A172 (cell line): ENCODE data around the gene FAM3C. TPM values are rescaled to one million over a fixed set of nuclear protein-coding genes. Genes with fewer than 3 reads are reported as not detected.

Experiments
- DNase-seq: peaks from one replicate; pipeline ENCODE4 v3.0.0-alpha.2; 2015; ENCODE audit warnings: low spot score
- total RNA-seq: library from RNA; depleted of rRNA; stranded (reverse); fragments of >200 nt; shearing (Covaris generic); gene quantifications from 2 replicates; pipeline ENCODE4 v1.2.3, GENCODE V29; 2014

Gene FAM3C
- total RNA-seq, 1 experiment from 2014 or later, result 75.2 TPM

- no peak for DNase-seq
Observed at GRCh38 chr7:121410829-121411596, 14.9 kb upstream of the FAM3C start.

- no peak for DNase-seq
Observed at GRCh38 chr7:121406944-121407343, 10.8 kb upstream of the FAM3C start.

DNA sequence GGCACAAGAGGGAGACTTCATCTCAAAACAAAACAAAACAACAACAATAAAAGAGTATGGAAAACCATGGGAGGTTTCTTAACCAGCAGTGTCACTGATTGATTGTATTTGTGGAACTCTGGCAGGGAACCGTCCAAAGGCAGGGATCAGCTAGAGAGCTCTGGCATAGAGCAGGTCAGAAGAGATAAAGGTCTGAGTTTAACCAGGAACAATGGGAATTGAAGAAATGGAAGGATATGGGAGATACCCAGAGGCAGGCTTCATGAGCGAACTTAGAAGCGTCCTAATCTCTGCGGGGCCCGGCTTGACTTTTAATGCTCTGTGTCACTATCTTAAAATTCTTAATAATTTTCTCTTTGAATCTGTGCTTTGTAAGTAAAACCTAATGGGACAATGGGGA lies 10.4 kb upstream of the FAM3C start:
- no peak for DNase-seq

DNA sequence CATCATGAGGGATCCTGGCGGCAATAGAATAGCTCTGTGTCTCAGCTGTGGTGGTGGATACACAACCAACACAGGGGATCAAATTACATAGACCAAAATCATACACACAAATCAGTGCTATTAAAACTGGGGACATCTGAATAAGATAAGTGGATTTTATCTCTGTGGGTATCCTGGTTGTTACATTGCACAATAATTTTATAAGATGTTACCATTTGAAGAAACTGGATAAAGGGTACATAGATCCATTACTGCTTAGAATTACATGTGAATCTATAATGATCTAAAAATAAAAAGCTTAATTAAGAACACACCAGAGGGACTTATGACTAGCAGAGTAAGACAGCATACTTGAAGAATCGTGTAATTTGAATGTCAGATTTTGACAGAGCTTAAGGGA lies 8.2 kb upstream of the FAM3C start:
- DNase-seq, result no peak

DNA sequence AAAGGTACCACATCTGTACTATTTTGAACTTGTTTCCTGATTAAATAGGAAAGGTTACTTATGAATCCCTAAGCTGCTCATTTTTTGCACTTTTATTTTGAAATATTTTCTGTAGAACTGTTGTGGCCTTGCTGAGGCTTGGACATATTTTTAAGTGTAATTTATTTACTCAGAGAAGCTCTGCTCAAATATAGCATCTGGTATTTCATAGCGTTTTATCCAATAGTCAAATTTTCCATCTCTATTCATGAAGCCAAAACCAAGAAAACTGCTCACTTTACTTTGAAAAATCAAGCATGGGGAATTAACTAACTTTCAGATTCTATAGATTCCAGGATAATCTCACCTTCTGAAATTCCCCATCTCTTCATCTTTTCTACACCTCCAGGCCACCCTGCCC lies 6.6 kb upstream of the FAM3C start:
- DNase-seq, result no peak

GRCh38 chr7:121401896-121402295 lies 5.8 kb upstream of the FAM3C start:
- DNase-seq, result no peak

DNA sequence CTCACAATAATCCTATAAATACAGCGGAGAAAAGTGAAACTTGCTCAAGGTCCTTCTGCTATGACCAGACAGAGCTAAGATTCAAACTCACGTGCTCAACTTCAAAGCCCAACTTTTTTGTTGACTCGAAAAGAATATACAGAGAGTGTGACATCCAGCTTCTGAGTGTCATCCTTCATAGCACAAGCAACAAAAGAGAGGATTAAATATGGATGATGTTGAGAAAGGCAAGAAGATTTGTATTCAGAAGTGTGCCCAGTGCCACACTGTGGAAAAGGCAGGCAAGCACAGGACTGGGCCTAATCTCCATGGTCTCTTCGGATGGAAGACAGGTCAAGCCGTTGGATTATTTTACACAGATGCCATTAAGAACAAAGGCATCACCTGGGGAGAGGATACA lies 2.1 kb upstream of the FAM3C start:
- DNase-seq, result no peak

GRCh38 chr7:121397822-121398221 lies 1.7 kb upstream of the FAM3C start:
- DNase-seq, result no peak

GRCh38 chr7:121397361-121397760 lies 1.3 kb upstream of the FAM3C start:
- DNase-seq, result no peak

DNA sequence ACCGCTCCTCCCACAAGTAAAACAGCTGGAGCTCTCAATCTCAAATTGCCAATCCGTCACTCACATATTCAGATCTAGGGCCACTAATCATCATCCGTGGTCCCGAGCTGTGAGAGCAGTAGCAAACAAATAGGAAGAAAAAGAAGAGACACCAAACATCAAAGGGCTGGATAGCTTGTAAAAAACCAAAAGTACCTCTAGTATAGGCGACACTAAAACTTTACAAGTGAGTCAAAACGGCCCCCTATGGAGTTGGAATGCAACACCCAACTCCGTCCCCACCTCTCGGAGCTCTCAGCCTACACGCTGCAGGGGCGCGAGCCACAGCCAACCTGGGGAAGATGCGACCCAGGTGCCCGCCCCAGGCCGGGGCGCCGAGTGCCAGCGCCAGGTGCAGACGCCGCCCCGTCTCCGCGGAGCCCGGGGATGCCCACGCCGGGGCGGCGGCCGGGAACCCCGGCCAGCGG lies 581 bp downstream of the FAM3C start:
- DNase-seq, result peak; percentile 55

GRCh38 chr7:121394709-121395140 lies 1.4 kb downstream of the FAM3C start:
- peak; percentile 15 for DNase-seq

DNA sequence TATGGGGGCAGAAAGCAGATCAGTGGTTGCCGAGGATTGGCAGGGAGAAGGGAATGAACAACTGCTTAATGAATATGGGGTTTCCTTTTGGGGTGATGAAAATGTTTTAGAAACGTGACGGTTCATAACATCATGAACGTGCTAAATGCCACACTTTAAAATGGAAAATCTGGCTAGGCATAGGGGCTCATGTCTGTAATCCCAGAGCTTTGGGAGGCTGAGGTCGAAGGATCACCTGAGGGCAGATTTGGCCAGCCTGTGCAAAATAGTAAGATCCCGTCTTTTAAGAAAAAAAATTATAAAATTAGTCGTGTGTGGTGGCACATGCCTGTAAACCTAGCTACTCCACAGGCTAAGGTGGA lies 3.1 kb downstream of the FAM3C start:
- no peak for DNase-seq

DNA sequence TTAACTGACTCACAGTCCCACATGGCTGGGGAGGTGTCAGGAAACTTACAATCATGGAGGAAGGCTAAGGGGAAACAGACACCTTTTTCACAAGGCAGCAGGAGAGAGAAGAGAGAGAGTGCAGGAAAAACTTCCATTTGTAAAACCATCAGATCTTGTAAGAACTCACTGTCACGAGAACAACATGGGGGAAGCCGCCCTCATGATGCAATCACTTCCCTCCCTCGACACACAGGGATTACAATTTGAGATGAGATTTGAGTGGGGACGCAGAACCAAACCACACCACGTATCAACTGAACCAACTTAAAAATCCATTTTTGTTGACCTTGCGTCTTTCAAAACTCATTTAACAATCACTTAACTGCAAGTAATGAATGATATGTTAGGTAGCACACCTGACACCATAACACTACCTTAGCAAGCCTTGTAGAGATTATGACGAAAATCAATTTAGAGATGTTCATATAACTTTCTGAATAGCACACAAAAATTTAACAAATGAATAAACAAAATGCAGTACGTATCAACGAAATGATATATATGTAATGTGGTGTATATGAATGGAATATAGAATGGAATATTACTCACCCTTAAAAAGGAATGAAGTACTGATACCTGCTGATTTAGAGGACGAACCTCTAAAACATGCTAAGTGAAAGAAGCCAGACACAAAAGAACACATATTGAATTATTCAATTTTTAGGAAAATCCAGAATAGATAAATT lies 3.7 kb downstream of the FAM3C start:
- DNase-seq, result no peak

- no peak for DNase-seq
Observed at GRCh38 chr7:121391686-121392085, 4.4 kb downstream of the FAM3C start.

DNA sequence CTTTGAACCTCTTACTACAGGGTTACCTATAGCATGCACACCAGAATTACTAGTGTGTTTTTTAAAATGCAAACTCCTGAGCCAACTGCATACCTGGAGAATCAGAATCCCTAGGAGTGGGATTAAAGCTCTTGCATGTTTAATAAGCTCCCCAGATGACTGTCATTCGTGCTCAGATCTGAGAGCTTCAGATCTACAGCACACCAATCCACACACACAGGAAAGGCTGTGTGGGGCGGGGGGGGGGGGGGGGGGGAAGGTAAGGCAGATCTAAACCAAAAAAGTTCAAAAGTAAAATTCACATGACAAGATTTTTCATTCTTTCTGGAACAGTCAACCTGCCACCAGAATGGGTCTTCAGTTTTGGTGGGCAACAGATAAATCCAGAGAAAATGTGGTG lies 5.5 kb downstream of the FAM3C start:
- DNase-seq, result no peak

- DNase-seq, result no peak
Observed at GRCh38 chr7:121390109-121390508, 6.0 kb downstream of the FAM3C start.

DNA sequence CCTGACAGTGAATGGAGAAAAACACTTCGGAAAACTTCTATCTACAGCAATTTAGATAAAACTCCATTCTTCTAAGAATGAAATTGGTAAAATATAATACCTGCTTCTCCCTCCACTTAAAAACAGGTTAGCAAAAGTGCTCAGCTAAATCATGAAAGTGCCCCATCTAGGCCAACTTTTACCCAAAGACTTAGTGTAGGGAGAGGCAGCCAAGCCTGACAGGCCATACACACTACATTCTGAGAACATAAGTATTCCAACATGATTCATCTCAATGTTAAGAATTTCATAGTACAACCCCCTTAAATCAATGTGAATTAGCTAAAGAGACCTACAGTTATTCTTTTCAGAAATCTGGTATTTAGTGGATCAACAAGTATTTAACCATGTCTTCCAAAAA lies 7.2 kb downstream of the FAM3C start:
- DNase-seq, result no peak

- DNase-seq, result no peak
Observed at GRCh38 chr7:121385800-121386179, 10.3 kb downstream of the FAM3C start.

GRCh38 chr7:121385056-121385799 lies 10.9 kb downstream of the FAM3C start:
- no peak for DNase-seq

- DNase-seq, result no peak
Observed at GRCh38 chr7:121384265-121384664, 11.8 kb downstream of the FAM3C start.

DNA sequence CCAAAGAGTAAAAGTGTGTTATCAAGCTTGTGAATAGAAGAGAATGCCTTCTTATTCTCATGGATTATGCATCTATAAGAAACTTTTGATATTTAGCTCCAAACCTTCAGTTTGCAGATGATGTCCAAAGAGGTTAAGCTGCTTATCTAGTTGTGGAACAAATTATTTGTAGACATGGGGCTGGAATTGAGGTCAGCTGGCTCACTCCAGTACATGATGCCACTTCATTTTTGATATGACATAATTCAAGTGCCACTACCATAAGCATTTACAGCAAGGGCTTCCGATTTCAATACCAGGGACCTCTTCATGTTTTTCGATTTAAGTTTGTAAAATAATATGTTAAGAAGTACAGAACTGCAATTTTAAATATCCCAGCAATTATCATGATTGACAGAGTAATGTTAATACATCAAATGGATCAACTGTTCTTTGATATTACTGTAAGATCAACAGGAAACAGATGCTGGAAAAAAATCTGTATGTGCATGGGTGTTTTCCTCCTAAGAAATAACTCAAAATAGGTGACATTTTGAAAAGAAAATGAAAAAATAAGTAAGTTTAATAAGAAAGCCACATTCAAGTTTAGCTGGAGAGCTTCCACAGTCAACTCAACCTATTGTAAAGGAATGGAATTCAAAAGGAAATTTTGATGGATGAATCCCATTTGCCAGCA lies 12.7 kb downstream of the FAM3C start:
- no peak for DNase-seq

- no peak for DNase-seq
Observed at GRCh38 chr7:121382473-121382872, 13.6 kb downstream of the FAM3C start.
